Measurements from ENCODE around the gene KCNJ1. TPM values are rescaled to one million over a fixed set of nuclear protein-coding genes. Genes with fewer than 3 reads are reported as not detected.

The KCNJ1 gene
- total RNA-seq, 4 donors from 2014 or later: 0.11 to 0.81 TPM; not detected in 2

GRCh38 chr11:128802358-128802981 is 64.6 kb downstream of the KCNJ1 start:
- no peak overlapping the region for H3K4me3 ChIP-seq (replicated peaks in 1 of 3)
- H3K36me3 ChIP-seq: no peaks in the 10 kb centered on the region
- no peaks in the 10 kb centered on the region for H3K4me1 ChIP-seq
- H3K27me3 ChIP-seq: no peaks in the 10 kb centered on the region
- TF ChIP-seq CTCF (IDR thresholded peaks at IDR 0.05) (peak in 3 of 6 experiments; percentile 10 to 40 (median 24)), POLR2A (IDR thresholded peaks at IDR 0.05) (no peak)
- no peak for DNase-seq
- no peak overlapping the region for H3K27ac ChIP-seq
- intact Hi-C loops (cut with DNase I): no loop called here
- 74 to 77% methylated on average over 4 of the region's 4 CpGs for WGBS, 2 donors
- no peaks in the 10 kb centered on the region for H3K9me3 ChIP-seq

GRCh38 chr11:128800871-128801417 is 66.2 kb downstream of the KCNJ1 start:
- intact Hi-C loops (cut with DNase I): no loop called here
- WGBS, 2 donors: 85 to 94% methylated on average over 6 to 8 of the region's 8 CpGs
- TF ChIP-seq POLR2A (IDR thresholded peaks at IDR 0.05): no peak
- TF ChIP-seq CTCF (IDR thresholded peaks at IDR 0.05): no peak

GRCh38 chr11:128796270-128796669 is 70.8 kb downstream of the KCNJ1 start:
- Histone ChIP-seq H3K4me3 (replicated peaks in 1 of 3) (no peak overlapping the region), H3K27ac (no peak overlapping the region), H3K4me1 (no peaks in the 10 kb centered on the region), H3K36me3 (no peaks in the 10 kb centered on the region), H3K9me3 (no peaks in the 10 kb centered on the region), H3K27me3 (no peaks in the 10 kb centered on the region)
- TF ChIP-seq CTCF (IDR thresholded peaks at IDR 0.05) (no peak), POLR2A (IDR thresholded peaks at IDR 0.05) (no peak)
- intact Hi-C loops (cut with DNase I): no loop called here
- 90 to 91% methylated on average over 2 of the region's 2 CpGs for WGBS, 2 donors
- DNase-seq: no peak

More at GRCh38 chr11:128800871-128801417, 66.2 kb downstream of the KCNJ1 start:
- H3K36me3 ChIP-seq: no peaks in the 10 kb centered on the region
- H3K27me3 ChIP-seq: no peaks in the 10 kb centered on the region
- no peaks in the 10 kb centered on the region for H3K4me1 ChIP-seq
- H3K9me3 ChIP-seq: no peaks in the 10 kb centered on the region
- no peak for DNase-seq
- H3K27ac ChIP-seq: no peak overlapping the region
- no peak overlapping the region for H3K4me3 ChIP-seq (replicated peaks in 1 of 3)

- WGBS, 2 donors: 42 to 59% methylated on average over 11 of the region's 11 CpGs
- no peak for DNase-seq
Measured at GRCh38 chr11:128790196-128790595, 76.9 kb downstream of the KCNJ1 start.

More at GRCh38 chr11:128790196-128790595, 76.9 kb downstream of the KCNJ1 start:
- no peak for TF ChIP-seq POLR2A (IDR thresholded peaks at IDR 0.05)
- TF ChIP-seq CTCF (IDR thresholded peaks at IDR 0.05): no peak
- H3K4me1 ChIP-seq: no peaks in the 10 kb centered on the region
- no peaks in the 10 kb centered on the region for H3K36me3 ChIP-seq
- no peak overlapping the region for H3K4me3 ChIP-seq (replicated peaks in 1 of 3)
- H3K27ac ChIP-seq: no peak overlapping the region
- no peaks in the 10 kb centered on the region for H3K27me3 ChIP-seq
- intact Hi-C loops (cut with DNase I): no loop called here
- no peaks in the 10 kb centered on the region for H3K9me3 ChIP-seq
